HCT116 (cell line): ENCODE measurements around the gene CYRIA. TPM values are rescaled to one million over a fixed set of nuclear protein-coding genes. Genes with fewer than 3 reads are reported as not detected.

Source experiments
- ATAC-seq: fragments of 200-7000 bp; cut with Tn5 transposase; 2 replicates; pipeline ENCODE4 v1.9.1; 2020; ENCODE audit warnings: mild to moderate bottlenecking, moderate library complexity
- BruUV-seq: library from RNA; stranded (reverse); fragments of 400-500 nt; replicated peaks from 2 replicates; lab custom pipeline; 2021; lab: Mats Ljungman, UMichigan
- CTCF ChIA-PET: fragments of 300-600 bp; sonication (Branson Sonifier 250); formaldehyde crosslinking; loops from one replicate; lab custom pipeline; 2021; ENCODE audit warnings: antibody characterized with exemption; lab: Charles Lee
- POLR2A ChIA-PET: fragments of 300-600, 350-600 bp; sonication (Branson Sonifier 250); formaldehyde crosslinking; loops from one replicate; lab custom pipeline; 2021; ENCODE audit warnings: antibody characterized with exemption; lab: Charles Lee
- RAD21 ChIA-PET, 2 experiments: fragments of 300-600 bp; sonication (Branson Sonifier 250); formaldehyde crosslinking; loops; one replicate each; lab custom pipeline; 2023; ENCODE audit warnings: low total read pairs in 2 of 2; ENCODE audit not compliant: uncharacterized antibody in 2 of 2, unreplicated experiment in 2 of 2, low non-redundant PET in 1 of 2; lab: Charles Lee
- DNase-seq: peaks from one replicate; pipeline ENCODE4 v3.0.0-alpha.2; 2010; ENCODE audit warnings: low read depth, low spot score
- H2AFZ ChIP-seq: fragments of 200-600 bp; shearing (Covaris generic), sonication (generic); 2 replicates; pipeline ENCODE4 v1.6.1; 2017; ENCODE audit warnings: low read depth, mixed run types, mixed read lengths, antibody characterized with exemption, low read length; ENCODE audit not compliant: poor library complexity, severe bottlenecking
- H3K27ac ChIP-seq: 2 replicates; pipeline ENCODE4 v1.5.1; 2012; ENCODE audit warnings: low read depth, low read length
- H3K27me3 ChIP-seq: fragments of 200-600 bp; sonication (generic); 2 replicates; pipeline ENCODE4 v1.6.1; 2016; ENCODE audit warnings: mixed run types, low read length, mixed read lengths; ENCODE audit not compliant: insufficient read depth
- H3K36me3 ChIP-seq, 2 experiments: fragments of 200-500 bp in 1 of 2; fragments of 200-600 bp in 1 of 2; sonication (Bioruptor generic) in 1 of 2; sonication (generic) in 1 of 2; 2 replicates each; pipeline versions ENCODE4 v1.5.1 to v1.6.1; 2014 to 2016; ENCODE audit warnings: low read length in 2 of 2, inconsistent platforms in 1 of 2, mixed read lengths in 1 of 2, mixed run types in 1 of 2; ENCODE audit not compliant: insufficient read depth in 2 of 2, control insufficient read depth in 1 of 2
- H3K4me1 ChIP-seq, 2 experiments: fragments of 200-600 bp in 1 of 2; sonication (generic) in 1 of 2; 2 replicates each; pipeline versions ENCODE4 v1.5.1 to v1.6.1; 2012 to 2017; ENCODE audit warnings: low read length in 2 of 2, inconsistent platforms in 1 of 2, mild to moderate bottlenecking in 1 of 2, mixed read lengths in 1 of 2, mixed run types in 1 of 2, moderate library complexity in 1 of 2; ENCODE audit not compliant: insufficient read depth in 2 of 2, control insufficient read depth in 1 of 2
- H3K4me2 ChIP-seq: fragments of 200-600 bp; sonication (generic); 2 replicates; pipeline ENCODE4 v1.6.1; 2017; ENCODE audit warnings: mixed run types, low read length, mixed read lengths
- H3K4me3 ChIP-seq, 2 experiments: fragments of 200-600 bp in 1 of 2; sonication (generic) in 1 of 2; replicated peaks in 1 of 2; 2 replicates each; pipeline ENCODE4 v1.5.1; 2011 to 2016; ENCODE audit warnings: low read length in 2 of 2, control low read depth in 1 of 2, low read depth in 1 of 2, mild to moderate bottlenecking in 1 of 2, mixed read lengths in 1 of 2, mixed run types in 1 of 2
- H3K79me2 ChIP-seq: fragments of 200-600 bp; sonication (generic); 2 replicates; pipeline ENCODE4 v1.6.1; 2017; ENCODE audit warnings: mild to moderate bottlenecking, mixed run types, low read length, moderate library complexity, mixed read lengths; ENCODE audit not compliant: insufficient read depth
- H3K9ac ChIP-seq: fragments of 200-600 bp; sonication (generic); 2 replicates; pipeline ENCODE4 v1.6.1; 2016; ENCODE audit warnings: low read length, mixed read lengths
- H3K9me2 ChIP-seq: fragments of 200-600 bp; sonication (generic), shearing (Covaris generic); 2 replicates; pipeline ENCODE4 v1.6.1; 2017; ENCODE audit warnings: mixed run types, mild to moderate bottlenecking, moderate library complexity; ENCODE audit not compliant: insufficient read depth
- H3K9me3 ChIP-seq, 2 experiments: fragments of 200-500 bp in 1 of 2; fragments of 200-600 bp in 1 of 2; sonication (Bioruptor generic) in 1 of 2; sonication (generic) in 1 of 2; 2 replicates each; pipeline ENCODE4 v1.6.1; 2014 to 2017; ENCODE audit warnings: low read length in 2 of 2, mixed read lengths in 2 of 2, inconsistent platforms in 1 of 2, low read depth in 1 of 2, mild to moderate bottlenecking in 1 of 2, mixed run types in 1 of 2, moderate library complexity in 1 of 2; ENCODE audit not compliant: control insufficient read depth in 1 of 2, insufficient read depth in 1 of 2
- H4K20me1 ChIP-seq: fragments of 200-600 bp; sonication (generic), shearing (Covaris generic); 2 replicates; pipeline ENCODE4 v1.6.1; 2017; ENCODE audit warnings: mixed run types, mild to moderate bottlenecking, moderate library complexity; ENCODE audit not compliant: insufficient read depth
- ATF3 ChIP-seq: IDR thresholded peaks from 2 replicates; pipeline ENCODE4 v1.6.1; 2012
- CBX3 ChIP-seq: IDR thresholded peaks from 2 replicates; pipeline ENCODE4 v1.6.1; 2012; ENCODE audit warnings: low read depth
- CEBPB ChIP-seq: IDR thresholded peaks from 2 replicates; pipeline ENCODE4 v1.6.1; 2012; ENCODE audit warnings: low read depth
- CTCF ChIP-seq, 3 experiments: fragments of 200-600 bp in 1 of 3; sonication (generic) in 1 of 3; IDR thresholded peaks in 2 of 3; conservative IDR thresholded peaks in 1 of 3; 2 replicates each; pipeline ENCODE4 v1.5.1; 2012 to 2017; ENCODE audit warnings: low read depth in 2 of 3, low read length in 2 of 3, antibody characterized with exemption in 1 of 3, borderline replicate concordance in 1 of 3, control low read depth in 1 of 3, mild to moderate bottlenecking in 1 of 3, mixed read lengths in 1 of 3, mixed run types in 1 of 3, moderate library complexity in 1 of 3; ENCODE audit not compliant: insufficient read depth in 1 of 3
- ELF1 ChIP-seq: IDR thresholded peaks from 2 replicates; pipeline ENCODE4 v1.6.1; 2012; ENCODE audit warnings: low read depth, borderline replicate concordance
- FOSL1 ChIP-seq: IDR thresholded peaks from 2 replicates; pipeline ENCODE4 v1.6.1; 2012; ENCODE audit warnings: low read depth
- MAX ChIP-seq: IDR thresholded peaks from 2 replicates; pipeline ENCODE4 v1.6.1; 2012
- POLR2A ChIP-seq: IDR thresholded peaks from 2 replicates; pipeline ENCODE4 v1.7.0; 2011; ENCODE audit warnings: borderline replicate concordance; ENCODE audit not compliant: insufficient read depth, insufficient read length; ENCODE audit errors: extremely low read depth
- POLR2AphosphoS5 ChIP-seq: IDR thresholded peaks from 2 replicates; pipeline ENCODE4 v1.6.1; 2011; ENCODE audit warnings: mild to moderate bottlenecking, low read depth, low read length, moderate library complexity
- SRF ChIP-seq: IDR thresholded peaks from 2 replicates; pipeline ENCODE4 v1.6.1; 2012; ENCODE audit warnings: low read depth
- TCF7L2 ChIP-seq: IDR thresholded peaks from 2 replicates; pipeline ENCODE4 v1.7.0; 2011; ENCODE audit warnings: borderline replicate concordance, inconsistent platforms; ENCODE audit not compliant: insufficient read depth, insufficient read length; ENCODE audit errors: extremely low read depth
- ZFX ChIP-seq: fragments of 450-650 bp; IDR thresholded peaks from 2 replicates; pipeline ENCODE4 v1.6.1; 2017
- intact Hi-C: fragments of 100-400 bp; cut with micrococcal nuclease; formaldehyde crosslinking; loops from 2 replicates; pipeline ENCODE4 v1.10.0; 2022
- total RNA-seq: library from RNA; stranded (reverse); gene quantifications from one replicate; pipeline ENCODE4 v1.2.1, GENCODE V29; 2021; ENCODE audit not compliant: unreplicated experiment

The CYRIA gene
- total RNA-seq, 1 experiment from 2014 or later, result 0.44 TPM

- DNase-seq (no peak), ATAC-seq (no peak)
- no peaks in the 10 kb centered on the region for H3K9me3 ChIP-seq
- no peak overlapping the region for H3K4me3 ChIP-seq
- BruUV-seq, result no TSS peak
- POLR2A ChIA-PET, result no interaction called here
- peaks cover 37% of the 10 kb centered on the region for H3K27me3 ChIP-seq
- no peak overlapping the region for H2AFZ ChIP-seq
- no peak overlapping the region for H3K9ac ChIP-seq
- CTCF ChIA-PET, result no interaction called here
- no peaks in the 10 kb centered on the region for H3K4me1 ChIP-seq
- no peak overlapping the region for H3K27ac ChIP-seq
- H3K36me3 ChIP-seq, result no peaks in the 10 kb centered on the region
- no peak for TF ChIP-seq ELF1
- TF ChIP-seq POLR2A, result no peak
- no peak for TF ChIP-seq TCF7L2
- TF ChIP-seq MAX, result no peak
- TF ChIP-seq FOSL1, result no peak
- TF ChIP-seq CEBPB, result no peak
- TF ChIP-seq ATF3, result no peak
- no peak for TF ChIP-seq ZFX
- TF ChIP-seq CBX3, result no peak
- no peak for TF ChIP-seq POLR2AphosphoS5
- TF ChIP-seq SRF, result no peak
- no peak for TF ChIP-seq CTCF (IDR thresholded peaks at IDR 0.05 in 2 of 3, conservative IDR thresholded peaks at IDR 0.05 in 1 of 3; ENCODE audit: borderline replicate concordance in 1 of 3, insufficient read depth in 1 of 3, low read depth in 2 of 3, low read length in 2 of 3)
- no peak overlapping the region for H3K4me2 ChIP-seq
- no peaks in the 10 kb centered on the region for H3K9me2 ChIP-seq
- RAD21 ChIA-PET, result no interaction called here
- H3K79me2 ChIP-seq, result no peaks in the 10 kb centered on the region
- H4K20me1 ChIP-seq, result no peaks in the 10 kb centered on the region
- intact Hi-C loops, result no loop called here
Observed at GRCh38 chr2:16637304-16637703, 28.3 kb downstream of the CYRIA start.
